HEK293T (cell line): Measurements from ENCODE around the gene MATN4.

Source experiments
- ARNT ChIP-seq: fragments of 450-650 bp; IDR thresholded peaks from 2 replicates; pipeline ENCODE4 v1.6.1; 2017; ENCODE audit warnings: mild to moderate bottlenecking
- BHLHE40 ChIP-seq: fragments of 450-650 bp; IDR thresholded peaks from 2 replicates; pipeline ENCODE4 v1.6.1; 2016; ENCODE audit warnings: mild to moderate bottlenecking, moderate library complexity, borderline replicate concordance
- CTBP1 ChIP-seq: fragments of 450-650 bp; IDR thresholded peaks from 2 replicates; pipeline ENCODE4 v1.6.1; 2016; ENCODE audit warnings: borderline replicate concordance
- FOXA1 ChIP-seq: fragments of 450-650 bp; IDR thresholded peaks from 2 replicates; pipeline ENCODE4 v1.6.1; 2016; ENCODE audit warnings: mild to moderate bottlenecking
- FOXK2 ChIP-seq: fragments of 450-650 bp; IDR thresholded peaks from 2 replicates; pipeline ENCODE4 v1.6.1; 2016; ENCODE audit warnings: mild to moderate bottlenecking
- FOXM1 ChIP-seq: fragments of 450-650 bp; IDR thresholded peaks from 2 replicates; pipeline ENCODE4 v1.6.1; 2017; ENCODE audit warnings: mild to moderate bottlenecking, borderline replicate concordance
- HDGF ChIP-seq: fragments of 450-650 bp; IDR thresholded peaks from 2 replicates; pipeline ENCODE4 v1.6.1; 2017; ENCODE audit warnings: antibody characterized with exemption, borderline replicate concordance
- LEF1 ChIP-seq: fragments of 450-650 bp; IDR thresholded peaks from 2 replicates; pipeline ENCODE4 v1.6.1; 2017; ENCODE audit warnings: mild to moderate bottlenecking, borderline replicate concordance
- SP1 ChIP-seq: fragments of 450-650 bp; IDR thresholded peaks from 2 replicates; pipeline ENCODE4 v1.6.1; 2017
- SUZ12 ChIP-seq: fragments of 450-650 bp; IDR thresholded peaks from 2 replicates; pipeline ENCODE4 v1.6.1; 2016; ENCODE audit warnings: mild to moderate bottlenecking

DNA sequence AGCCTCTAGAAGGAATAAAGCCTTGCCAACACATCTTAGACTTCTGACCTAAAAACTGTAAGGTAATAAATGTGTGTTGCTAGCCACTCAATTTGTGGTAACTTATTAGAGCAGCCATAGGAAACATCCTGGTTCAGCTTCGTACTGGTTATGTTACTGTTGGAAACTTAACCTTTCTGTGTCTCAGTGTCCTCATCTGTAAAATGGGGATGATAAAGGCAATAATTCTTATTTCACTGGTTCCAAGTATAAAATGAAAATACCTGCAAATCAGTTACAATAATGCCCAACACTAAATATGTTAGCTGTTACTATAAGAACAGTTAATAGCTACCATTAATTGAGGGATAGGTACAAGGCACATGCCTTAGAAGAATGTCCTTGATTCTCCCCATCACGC is 15.8 kb downstream of the MATN4 start:
- TF ChIP-seq FOXM1 (no peak), SP1 (no peak), SUZ12 (no peak), FOXA1 (no peak), BHLHE40 (no peak), FOXK2 (no peak), ARNT (no peak), CTBP1 (no peak), HDGF (no peak), LEF1 (no peak)
